ENCODE measurements around the gene C4BPB. TPM values are rescaled to one million over a fixed set of nuclear protein-coding genes. Genes with fewer than 3 reads are reported as not detected.

Gene C4BPB
- total and polyA plus RNA-seq, 2 of the 13 experiments (the other 11 are each of a cell fraction or from before 2014, with no cell fraction given): 155 to 266 TPM

- TF ChIP-seq ZNF850 (CRISPR knock-in tag; conservative IDR thresholded peaks at IDR 0.05) (no peak), ZNF232 (CRISPR knock-in tag; IDR thresholded peaks at IDR 0.05; ENCODE audit: borderline replicate concordance) (no peak), FOXK1 (CRISPR knock-in tag; IDR thresholded peaks at IDR 0.05; ENCODE audit: borderline replicate concordance, low read depth) (no peak), PHB2 (IDR thresholded peaks at IDR 0.05; ENCODE audit: partially characterized antibody) (no peak)
These were observed 8.9 kb upstream of the C4BPB start (continued) for GRCh38 chr1:207079706-207080241.

GRCh38 chr1:207081088-207081487 is 7.6 kb upstream of the C4BPB start:
- CTCF ChIA-PET (ENCODE audit: low intra/inter-chr PET ratio, low total read pairs): no interaction called here
- DNase-seq (ENCODE audit: low spot score) (no peak), FAIRE-seq (no peak), ATAC-seq (no peak)
- Histone ChIP-seq H3K79me2 (ENCODE audit: insufficient read depth, low read length) (no peaks in the 10 kb centered on the region), H3K4me1 (ENCODE audit: insufficient read depth, low read length) (peaks cover 26% of the 10 kb centered on the region), H3K27me3 (ENCODE audit: control insufficient read depth in 1 of 2, insufficient read depth in 2 of 2, low read length in 2 of 2) (no peaks in the 10 kb centered on the region), H3K9me3 (ENCODE audit: low read length) (no peaks in the 10 kb centered on the region), H3K27ac (ENCODE audit: extremely low read length, insufficient read depth, low read length) (no peak overlapping the region), H3K4me3 (replicated peaks in 1 of 3; ENCODE audit: insufficient read depth in 1 of 3, low read depth in 2 of 3, low read length in 3 of 3) (no peak overlapping the region), H3K4me2 (ENCODE audit: low read depth, low read length) (no peak overlapping the region), H4K20me1 (ENCODE audit: insufficient read depth, low read length) (no peaks in the 10 kb centered on the region), H3K9ac (ENCODE audit: insufficient read depth, low read depth, low read length) (no peak overlapping the region), H3K36me3 (replicated peaks in 1 of 2; ENCODE audit: control insufficient read depth in 1 of 2, insufficient read depth in 2 of 2, low read length in 2 of 2) (no peaks in the 10 kb centered on the region), H2AFZ (ENCODE audit: low read length) (no peak overlapping the region)
- BruUV-seq (replicated peaks): no TSS peak
- POLR2A ChIA-PET: no interaction called here
- in situ Hi-C loops (cut with HindIII; ENCODE audit: extremely low pct_ligation_motif_present, low pct_unique_long_range_greater_than_20kb) (no loop called here), intact Hi-C loops (cut with micrococcal nuclease; ENCODE audit: unreplicated experiment) (no loop called here)
- 41% methylated on average over 2 of the region's 2 CpGs for WGBS (ENCODE audit: low lambda C conversion rate)
- TF ChIP-seq XRCC5 (optimal IDR thresholded peaks at IDR 0.05; ENCODE audit: low read length): no peak
- TF ChIP-seq KDM2A (CRISPR knock-in tag; IDR thresholded peaks at IDR 0.05; ENCODE audit: borderline replicate concordance, low read depth): no peak
- TF ChIP-seq MEIS1 (CRISPR knock-in tag; IDR thresholded peaks at IDR 0.05; ENCODE audit: borderline replicate concordance): no peak
- TF ChIP-seq RARG (CRISPR knock-in tag; IDR thresholded peaks at IDR 0.05; ENCODE audit: low read depth): no peak
- TF ChIP-seq ZNF614 (CRISPR knock-in tag; IDR thresholded peaks at IDR 0.05; ENCODE audit: borderline replicate concordance): no peak
- TF ChIP-seq, protein P1, sequence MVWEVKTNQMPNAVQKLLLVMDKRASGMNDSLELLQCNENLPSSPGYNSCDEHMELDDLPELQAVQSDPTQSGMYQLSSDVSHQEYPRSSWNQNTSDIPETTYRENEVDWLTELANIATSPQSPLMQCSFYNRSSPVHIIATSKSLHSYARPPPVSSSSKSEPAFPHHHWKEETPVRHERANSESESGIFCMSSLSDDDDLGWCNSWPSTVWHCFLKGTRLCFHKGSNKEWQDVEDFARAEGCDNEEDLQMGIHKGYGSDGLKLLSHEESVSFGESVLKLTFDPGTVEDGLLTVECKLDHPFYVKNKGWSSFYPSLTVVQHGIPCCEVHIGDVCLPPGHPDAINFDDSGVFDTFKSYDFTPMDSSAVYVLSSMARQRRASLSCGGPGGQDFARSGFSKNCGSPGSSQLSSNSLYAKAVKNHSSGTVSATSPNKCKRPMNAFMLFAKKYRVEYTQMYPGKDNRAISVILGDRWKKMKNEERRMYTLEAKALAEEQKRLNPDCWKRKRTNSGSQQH (CRISPR knock-in tag; IDR thresholded peaks at IDR 0.05; ENCODE audit: low read depth): no peak
- TF ChIP-seq, protein P2, sequence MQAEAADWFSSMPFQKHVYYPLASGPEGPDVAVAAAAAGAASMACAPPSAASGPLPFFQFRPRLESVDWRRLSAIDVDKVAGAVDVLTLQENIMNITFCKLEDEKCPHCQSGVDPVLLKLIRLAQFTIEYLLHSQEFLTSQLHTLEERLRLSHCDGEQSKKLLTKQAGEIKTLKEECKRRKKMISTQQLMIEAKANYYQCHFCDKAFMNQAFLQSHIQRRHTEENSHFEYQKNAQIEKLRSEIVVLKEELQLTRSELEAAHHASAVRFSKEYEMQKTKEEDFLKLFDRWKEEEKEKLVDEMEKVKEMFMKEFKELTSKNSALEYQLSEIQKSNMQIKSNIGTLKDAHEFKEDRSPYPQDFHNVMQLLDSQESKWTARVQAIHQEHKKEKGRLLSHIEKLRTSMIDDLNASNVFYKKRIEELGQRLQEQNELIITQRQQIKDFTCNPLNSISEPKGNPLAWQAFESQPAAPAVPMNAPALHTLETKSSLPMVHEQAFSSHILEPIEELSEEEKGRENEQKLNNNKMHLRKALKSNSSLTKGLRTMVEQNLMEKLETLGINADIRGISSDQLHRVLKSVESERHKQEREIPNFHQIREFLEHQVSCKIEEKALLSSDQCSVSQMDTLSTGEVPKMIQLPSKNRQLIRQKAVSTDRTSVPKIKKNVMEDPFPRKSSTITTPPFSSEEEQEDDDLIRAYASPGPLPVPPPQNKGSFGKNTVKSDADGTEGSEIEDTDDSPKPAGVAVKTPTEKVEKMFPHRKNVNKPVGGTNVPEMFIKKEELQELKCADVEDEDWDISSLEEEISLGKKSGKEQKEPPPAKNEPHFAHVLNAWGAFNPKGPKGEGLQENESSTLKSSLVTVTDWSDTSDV (CRISPR knock-in tag; IDR thresholded peaks at IDR 0.05): no peak
- TF ChIP-seq DDIT3 (CRISPR knock-in tag; IDR thresholded peaks at IDR 0.05): no peak
- TF ChIP-seq TFDP2 (CRISPR knock-in tag; IDR thresholded peaks at IDR 0.05): no peak
- no peak for TF ChIP-seq ZNF691 (CRISPR knock-in tag; IDR thresholded peaks at IDR 0.05; ENCODE audit: borderline replicate concordance, low read depth)
